HepG2 (cell line): ENCODE results near the gene TMUB1. TPM values are rescaled to one million over a fixed set of nuclear protein-coding genes. Genes with fewer than 3 reads are reported as not detected.

Source experiments
- ARNT ChIP-seq: fragments of 450-650 bp; IDR thresholded peaks from 2 replicates; pipeline ENCODE4 v1.6.1; 2017
- ELF3 ChIP-seq: IDR thresholded peaks from 2 replicates; pipeline ENCODE4 v1.6.1; 2016; ENCODE audit warnings: missing genetic modification reagents, missing compliant biosample characterization
- ETV5 ChIP-seq: IDR thresholded peaks from 2 replicates; pipeline ENCODE4 v1.6.1; 2018; ENCODE audit warnings: missing biosample characterization, missing genetic modification reagents, inconsistent platforms, borderline replicate concordance
- ETV6 ChIP-seq: sonication (generic); formaldehyde crosslinking; conservative IDR thresholded peaks from 2 replicates; pipeline ENCODE4 v1.4.0; 2020; ENCODE audit warnings: missing genetic modification reagents
- FIP1L1 ChIP-seq: fragments of 200-400 bp; formaldehyde crosslinking; IDR thresholded peaks from 2 replicates; pipeline ENCODE4 v1.6.1; 2018; ENCODE audit warnings: low read depth, mild to moderate bottlenecking, low read length, moderate library complexity, borderline replicate concordance; ENCODE audit not compliant: insufficient read depth
- GLI4 ChIP-seq: sonication (generic); formaldehyde crosslinking; IDR thresholded peaks from 2 replicates; pipeline ENCODE4 v1.5.1; 2020; ENCODE audit warnings: missing genetic modification reagents, mild to moderate bottlenecking, moderate library complexity, borderline replicate concordance
- HDAC6 ChIP-seq: fragments of 200-600 bp; sonication (generic); IDR thresholded peaks from 2 replicates; pipeline ENCODE4 v1.7.0; 2017; ENCODE audit warnings: mild to moderate bottlenecking, antibody characterized with exemption, low read length, low read depth
- KAT7 ChIP-seq: IDR thresholded peaks from 2 replicates; pipeline ENCODE4 v1.6.1; 2018; ENCODE audit warnings: borderline replicate concordance, missing compliant biosample characterization
- KLF9 ChIP-seq: IDR thresholded peaks from 2 replicates; pipeline ENCODE4 v1.6.1; 2016; ENCODE audit warnings: low read depth
- MXD4 ChIP-seq: IDR thresholded peaks from 2 replicates; pipeline ENCODE4 v1.6.1; 2016; ENCODE audit warnings: mild to moderate bottlenecking, missing biosample characterization, missing genetic modification reagents
- NFE2L2 ChIP-seq: fragments of 150-350 bp; IDR thresholded peaks from 2 replicates; pipeline ENCODE4 v1.6.1; 2014; ENCODE audit warnings: low read length
- PCBP2 ChIP-seq: fragments of 200-400 bp; formaldehyde crosslinking; optimal IDR thresholded peaks from 2 replicates; pipeline ENCODE3; 2018; ENCODE audit warnings: low read length, low read depth; ENCODE audit not compliant: poor library complexity, severe bottlenecking
- PITX1 ChIP-seq: sonication (generic); formaldehyde crosslinking; IDR thresholded peaks from 2 replicates; pipeline ENCODE4 v1.5.1; 2020; ENCODE audit warnings: mild to moderate bottlenecking, missing genetic modification reagents
- RNF2 ChIP-seq: fragments of 450-650 bp; conservative IDR thresholded peaks from 2 replicates; pipeline ENCODE4 v1.6.1; 2016; ENCODE audit warnings: low read depth
- SMAD9 ChIP-seq: sonication (generic); formaldehyde crosslinking; IDR thresholded peaks from 2 replicates; pipeline ENCODE4 v1.5.1; 2020; ENCODE audit warnings: mild to moderate bottlenecking, missing genetic modification reagents
- ZFP36L2 ChIP-seq: sonication (generic); formaldehyde crosslinking; IDR thresholded peaks from 2 replicates; pipeline ENCODE4 v1.4.0; 2020; ENCODE audit warnings: missing genetic modification reagents
- ZNF225 ChIP-seq: sonication (generic); formaldehyde crosslinking; IDR thresholded peaks from 2 replicates; pipeline ENCODE4 v1.4.0; 2020; ENCODE audit warnings: mild to moderate bottlenecking, missing genetic modification reagents
- ZNF33A ChIP-seq: sonication (generic); formaldehyde crosslinking; IDR thresholded peaks from 2 replicates; pipeline ENCODE4 v1.5.1; 2020; ENCODE audit warnings: missing genetic modification reagents, mild to moderate bottlenecking, moderate library complexity, borderline replicate concordance
- ZNF530 ChIP-seq: sonication (generic); formaldehyde crosslinking; IDR thresholded peaks from 2 replicates; pipeline ENCODE4 v1.5.0; 2020; ENCODE audit warnings: low read depth, mild to moderate bottlenecking, missing genetic modification reagents
- polyA plus RNA-seq, 8 experiments: library from polyadenylated mRNA; depleted of rRNA in 3 of 8; stranded (reverse) in 7 of 8; unstranded in 1 of 8; fragments of >200 nt; fragmentation: Illumina TruSeq in 4 of 8; extraction: Trizol in 4 of 8; gene quantifications; 2 replicates each; pipeline versions ENCODE4 v1.2.1 to v1.2.3, GENCODE V29; 2011 to 2016; ENCODE audit warnings: low read depth in 4 of 8, missing spikeins in 1 of 8, mixed read lengths in 1 of 8; ENCODE audit not compliant: insufficient read depth in 1 of 8
- total RNA-seq, 5 experiments: library from RNA; depleted of rRNA; stranded (reverse); fragments of >200 nt; fragmentation: Illumina TruSeq; extraction: Trizol; gene quantifications; 2 replicates each; pipeline ENCODE4 v1.2.3, GENCODE V29; 2016; ENCODE audit warnings: low read depth in 1 of 5
- TF ChIP-seq, protein P1 (sequence below): sonication (generic); formaldehyde crosslinking; conservative IDR thresholded peaks from 2 replicates; pipeline ENCODE4 v1.8.0; 2022; ENCODE audit warnings: low read depth, missing genetic modification reagents
- TF ChIP-seq, protein P2 (sequence below): sonication (generic); formaldehyde crosslinking; conservative IDR thresholded peaks from 2 replicates; pipeline ENCODE4 v1.4.0; 2020; ENCODE audit warnings: missing genetic modification reagents
- TF ChIP-seq, protein P3 (sequence below): sonication (generic); formaldehyde crosslinking; IDR thresholded peaks from 2 replicates; pipeline ENCODE4 v1.4.0; 2020; ENCODE audit warnings: missing genetic modification reagents
- TF ChIP-seq, protein P4 (sequence below): sonication (generic); formaldehyde crosslinking; IDR thresholded peaks from 2 replicates; pipeline ENCODE4 v1.8.0; 2022; ENCODE audit warnings: missing genetic modification reagents, mild to moderate bottlenecking, moderate library complexity, borderline replicate concordance
- TF ChIP-seq, protein P5 (sequence below): sonication (generic); formaldehyde crosslinking; IDR thresholded peaks from 2 replicates; pipeline ENCODE4 v1.8.1; 2023; ENCODE audit warnings: mild to moderate bottlenecking, missing genetic modification reagents, borderline replicate concordance

TMUB1 gene
- total and polyA plus RNA-seq, 2 of the 13 experiments (the other 11 are each of a cell fraction or from before 2014, with no cell fraction given), result 44.8 to 51.6 TPM

DNA sequence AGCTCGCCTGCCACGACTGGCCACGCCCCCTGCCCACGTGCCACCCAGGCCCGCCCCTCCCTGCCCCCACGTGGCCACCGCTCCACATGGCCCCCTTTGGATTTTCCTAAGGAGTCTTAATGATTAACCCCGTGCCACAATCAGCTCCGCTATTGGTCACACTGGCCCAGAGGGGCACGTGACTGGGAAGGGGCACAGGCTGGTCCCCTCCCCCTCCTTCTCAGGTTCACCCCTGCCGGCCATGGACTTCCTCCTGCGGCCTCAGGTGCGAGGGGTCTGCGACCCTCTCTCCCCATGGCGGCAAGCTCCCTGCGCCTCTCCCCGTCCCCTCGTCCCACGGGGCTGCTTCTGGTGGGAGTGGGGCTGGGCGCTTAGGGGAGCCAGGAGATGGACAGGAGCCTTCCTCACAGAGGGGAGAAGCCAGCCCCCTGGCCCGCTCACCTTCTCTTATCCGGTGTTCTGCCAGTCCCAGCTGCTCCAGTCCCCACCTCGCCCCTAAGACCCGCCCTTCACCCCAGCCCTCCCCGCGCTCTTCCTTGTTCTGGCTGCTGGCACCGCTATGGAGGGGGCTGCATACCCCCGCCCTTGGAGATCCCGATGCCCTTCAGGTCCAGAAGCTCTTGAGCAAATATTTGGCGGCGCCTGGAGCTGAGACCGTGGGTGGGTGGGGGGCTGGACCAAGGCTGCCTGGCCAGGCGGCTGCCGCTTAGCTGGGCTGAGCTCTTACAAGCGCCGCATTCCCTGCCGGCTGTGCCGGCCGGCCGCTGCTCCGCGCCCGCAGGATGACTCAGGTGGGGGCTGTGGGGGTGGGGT is 20.7 kb downstream of the TMUB1 start (continued):
- TF ChIP-seq ELF3 (CRISPR knock-in tag), result peak; percentile 75
- TF ChIP-seq ZNF225 (CRISPR knock-in tag), result no peak
- TF ChIP-seq KAT7 (CRISPR knock-in tag), result no peak
- 0 out of 2 replicates have a peak, but pooled peaks have one; percentile 21 for TF ChIP-seq PITX1
- TF ChIP-seq, protein P1, sequence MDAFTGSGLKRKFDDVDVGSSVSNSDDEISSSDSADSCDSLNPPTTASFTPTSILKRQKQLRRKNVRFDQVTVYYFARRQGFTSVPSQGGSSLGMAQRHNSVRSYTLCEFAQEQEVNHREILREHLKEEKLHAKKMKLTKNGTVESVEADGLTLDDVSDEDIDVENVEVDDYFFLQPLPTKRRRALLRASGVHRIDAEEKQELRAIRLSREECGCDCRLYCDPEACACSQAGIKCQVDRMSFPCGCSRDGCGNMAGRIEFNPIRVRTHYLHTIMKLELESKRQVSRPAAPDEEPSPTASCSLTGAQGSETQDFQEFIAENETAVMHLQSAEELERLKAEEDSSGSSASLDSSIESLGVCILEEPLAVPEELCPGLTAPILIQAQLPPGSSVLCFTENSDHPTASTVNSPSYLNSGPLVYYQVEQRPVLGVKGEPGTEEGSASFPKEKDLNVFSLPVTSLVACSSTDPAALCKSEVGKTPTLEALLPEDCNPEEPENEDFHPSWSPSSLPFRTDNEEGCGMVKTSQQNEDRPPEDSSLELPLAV, result no peak
- TF ChIP-seq MXD4, result peak; percentile 75; the same call in 1 of the 2 replicates
- TF ChIP-seq, protein P2, sequence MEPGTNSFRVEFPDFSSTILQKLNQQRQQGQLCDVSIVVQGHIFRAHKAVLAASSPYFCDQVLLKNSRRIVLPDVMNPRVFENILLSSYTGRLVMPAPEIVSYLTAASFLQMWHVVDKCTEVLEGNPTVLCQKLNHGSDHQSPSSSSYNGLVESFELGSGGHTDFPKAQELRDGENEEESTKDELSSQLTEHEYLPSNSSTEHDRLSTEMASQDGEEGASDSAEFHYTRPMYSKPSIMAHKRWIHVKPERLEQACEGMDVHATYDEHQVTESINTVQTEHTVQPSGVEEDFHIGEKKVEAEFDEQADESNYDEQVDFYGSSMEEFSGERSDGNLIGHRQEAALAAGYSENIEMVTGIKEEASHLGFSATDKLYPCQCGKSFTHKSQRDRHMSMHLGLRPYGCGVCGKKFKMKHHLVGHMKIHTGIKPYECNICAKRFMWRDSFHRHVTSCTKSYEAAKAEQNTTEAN (CRISPR knock-in tag), result no peak
- no peak for TF ChIP-seq GLI4 (CRISPR knock-in tag)
- TF ChIP-seq, protein P3, sequence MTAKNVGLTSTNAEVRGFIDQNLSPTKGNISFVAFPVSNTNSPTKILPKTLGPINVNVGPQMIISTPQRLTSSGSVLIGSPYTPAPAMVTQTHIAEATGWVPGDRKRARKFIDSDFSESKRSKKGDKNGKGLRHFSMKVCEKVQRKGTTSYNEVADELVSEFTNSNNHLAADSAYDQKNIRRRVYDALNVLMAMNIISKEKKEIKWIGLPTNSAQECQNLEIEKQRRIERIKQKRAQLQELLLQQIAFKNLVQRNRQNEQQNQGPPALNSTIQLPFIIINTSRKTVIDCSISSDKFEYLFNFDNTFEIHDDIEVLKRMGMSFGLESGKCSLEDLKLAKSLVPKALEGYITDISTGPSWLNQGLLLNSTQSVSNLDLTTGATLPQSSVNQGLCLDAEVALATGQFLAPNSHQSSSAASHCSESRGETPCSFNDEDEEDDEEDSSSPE (CRISPR knock-in tag), result peak; percentile 47; the same call in 1 of the 2 replicates
- TF ChIP-seq ARNT, result no peak
- no peak for TF ChIP-seq KLF9 (CRISPR knock-in tag)
- no peak for TF ChIP-seq HDAC6
- TF ChIP-seq ETV5 (CRISPR knock-in tag), result peak; percentile 49; the same call in 1 of the 2 replicates
- TF ChIP-seq, protein P4, sequence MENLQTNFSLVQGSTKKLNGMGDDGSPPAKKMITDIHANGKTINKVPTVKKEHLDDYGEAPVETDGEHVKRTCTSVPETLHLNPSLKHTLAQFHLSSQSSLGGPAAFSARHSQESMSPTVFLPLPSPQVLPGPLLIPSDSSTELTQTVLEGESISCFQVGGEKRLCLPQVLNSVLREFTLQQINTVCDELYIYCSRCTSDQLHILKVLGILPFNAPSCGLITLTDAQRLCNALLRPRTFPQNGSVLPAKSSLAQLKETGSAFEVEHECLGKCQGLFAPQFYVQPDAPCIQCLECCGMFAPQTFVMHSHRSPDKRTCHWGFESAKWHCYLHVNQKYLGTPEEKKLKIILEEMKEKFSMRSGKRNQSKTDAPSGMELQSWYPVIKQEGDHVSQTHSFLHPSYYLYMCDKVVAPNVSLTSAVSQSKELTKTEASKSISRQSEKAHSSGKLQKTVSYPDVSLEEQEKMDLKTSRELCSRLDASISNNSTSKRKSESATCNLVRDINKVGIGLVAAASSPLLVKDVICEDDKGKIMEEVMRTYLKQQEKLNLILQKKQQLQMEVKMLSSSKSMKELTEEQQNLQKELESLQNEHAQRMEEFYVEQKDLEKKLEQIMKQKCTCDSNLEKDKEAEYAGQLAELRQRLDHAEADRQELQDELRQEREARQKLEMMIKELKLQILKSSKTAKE, result 0 out of 2 replicates have a peak, but pooled peaks have one; percentile 30
- TF ChIP-seq SMAD9 (CRISPR knock-in tag), result no peak
- TF ChIP-seq FIP1L1, result no peak
- no peak for TF ChIP-seq ETV6 (CRISPR knock-in tag)
- no peak for TF ChIP-seq ZFP36L2 (CRISPR knock-in tag)
- TF ChIP-seq, protein P5, sequence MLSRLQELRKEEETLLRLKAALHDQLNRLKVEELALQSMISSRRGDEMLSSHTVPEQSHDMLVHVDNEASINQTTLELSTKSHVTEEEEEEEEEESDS (CRISPR knock-in tag), result no peak
- TF ChIP-seq ZNF530 (CRISPR knock-in tag), result no peak
- TF ChIP-seq PCBP2, result no peak
- 0 out of 2 replicates have a peak, but pooled peaks have one; percentile 27 for TF ChIP-seq RNF2
- no peak for TF ChIP-seq ZNF33A
- no peak for TF ChIP-seq NFE2L2
